Loucy (cell line): ENCODE data around the gene NRXN3.

ENCODE experiments used
- H2AFZ ChIP-seq: fragments of 200-600 bp; sonication (generic); 2 replicates; pipeline ENCODE4 v1.6.0; 2016; ENCODE audit warnings: antibody characterized with exemption, mild to moderate bottlenecking, low read length, moderate library complexity
- H3F3A ChIP-seq: fragments of 200-600 bp; 2 replicates; pipeline ENCODE4 v1.6.0; 2016; ENCODE audit warnings: antibody characterized with exemption, low read depth, mild to moderate bottlenecking
- H3K27me3 ChIP-seq: fragments of 200-600 bp; sonication (generic); 2 replicates; pipeline ENCODE4 v1.6.1; 2014; ENCODE audit warnings: low read length, mild to moderate bottlenecking; ENCODE audit not compliant: insufficient read depth, poor library complexity, severe bottlenecking
- H3K36me3 ChIP-seq: fragments of 200-600 bp; sonication (generic); 2 replicates; pipeline ENCODE4 v1.6.1; 2016; ENCODE audit warnings: low read length; ENCODE audit not compliant: insufficient read depth
- H3K4me1 ChIP-seq: fragments of 200-600 bp; sonication (generic); 2 replicates; pipeline ENCODE4 v1.5.1; 2014; ENCODE audit warnings: low read length, mild to moderate bottlenecking; ENCODE audit not compliant: insufficient read depth, poor library complexity, severe bottlenecking
- H3K4me2 ChIP-seq: fragments of 200-600 bp; sonication (generic); 2 replicates; pipeline ENCODE4 v1.6.0; 2014; ENCODE audit warnings: antibody characterized with exemption, low read length, low read depth, mild to moderate bottlenecking; ENCODE audit not compliant: poor library complexity, severe bottlenecking
- H3K4me3 ChIP-seq: fragments of 200-600 bp; sonication (generic); 2 replicates; pipeline ENCODE4 v1.5.1; 2014; ENCODE audit warnings: low read length, mild to moderate bottlenecking, mixed read lengths; ENCODE audit not compliant: poor library complexity, severe bottlenecking
- H3K79me2 ChIP-seq: fragments of 200-600 bp; sonication (generic); 2 replicates; pipeline ENCODE4 v1.6.1; 2014; ENCODE audit warnings: low read length; ENCODE audit not compliant: insufficient read depth
- H3K9ac ChIP-seq: fragments of 200-600 bp; sonication (generic); 2 replicates; pipeline ENCODE4 v1.6.0; 2014; ENCODE audit warnings: mild to moderate bottlenecking, low read depth, low read length, moderate library complexity; ENCODE audit not compliant: poor library complexity, severe bottlenecking
- H3K9me2 ChIP-seq: fragments of 200-600 bp; sonication (generic); replicated peaks from 2 replicates; pipeline ENCODE4 v1.6.1; 2016; ENCODE audit warnings: low read depth, low read length, mixed read lengths
- H3K9me3 ChIP-seq: fragments of 200-600 bp; sonication (generic); 2 replicates; pipeline ENCODE4 v1.6.1; 2014; ENCODE audit warnings: mild to moderate bottlenecking, antibody characterized with exemption, low read length, low read depth; ENCODE audit not compliant: insufficient read depth
- H4K20me1 ChIP-seq: fragments of 200-600 bp; sonication (generic); 2 replicates; pipeline ENCODE4 v1.6.0; 2014; ENCODE audit warnings: antibody characterized with exemption, low read length, mild to moderate bottlenecking; ENCODE audit not compliant: insufficient read depth, poor library complexity, severe bottlenecking
- CTCF ChIP-seq: fragments of 200-600 bp; sonication (generic); conservative IDR thresholded peaks from 2 replicates; pipeline ENCODE4 v1.5.1; 2014; ENCODE audit warnings: mild to moderate bottlenecking, antibody characterized with exemption, low read length
- EZH2phosphoT487 ChIP-seq: fragments of 200-600 bp; IDR thresholded peaks from 2 replicates; pipeline ENCODE4 v1.6.1; 2018; ENCODE audit warnings: antibody characterized with exemption, mild to moderate bottlenecking, moderate library complexity, borderline replicate concordance

Gene NRXN3

GRCh38 chr14:79084861-79085260, 914.7 kb downstream of the NRXN3 start:
- H3K4me2 ChIP-seq, result no peak overlapping the region
- H3K4me3 ChIP-seq, result no peak overlapping the region
- H3K27me3 ChIP-seq, result no peaks in the 10 kb centered on the region
- H3K4me1 ChIP-seq, result no peaks in the 10 kb centered on the region
- no peaks in the 10 kb centered on the region for H3K36me3 ChIP-seq
- H3F3A ChIP-seq, result no peaks in the 10 kb centered on the region
- H3K79me2 ChIP-seq, result no peaks in the 10 kb centered on the region
- TF ChIP-seq CTCF, result no peak
- TF ChIP-seq EZH2phosphoT487, result no peak
- no peak overlapping the region for H2AFZ ChIP-seq
- no peaks in the 10 kb centered on the region for H3K9me3 ChIP-seq
- no peaks in the 10 kb centered on the region for H4K20me1 ChIP-seq
- H3K9me2 ChIP-seq, result no peaks in the 10 kb centered on the region
- no peak overlapping the region for H3K9ac ChIP-seq

DNA sequence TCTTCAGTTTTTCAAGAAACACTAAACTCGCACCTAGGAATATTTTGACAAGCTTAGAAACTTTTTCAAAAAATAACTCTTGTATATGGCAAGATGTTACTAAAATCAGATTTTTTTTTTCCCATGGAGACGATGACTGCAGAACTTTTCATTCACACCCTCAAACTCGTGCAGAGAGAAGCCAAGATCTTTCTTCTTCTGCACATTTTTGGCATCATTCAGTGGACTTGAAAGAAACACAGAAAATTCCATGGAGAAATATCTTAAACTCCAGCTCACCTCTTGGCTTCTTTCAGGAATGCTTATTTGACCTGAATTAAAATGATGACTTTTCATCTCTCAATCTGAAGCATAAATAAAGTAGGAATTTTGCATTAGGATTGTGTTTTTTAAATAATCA, 919.4 kb downstream of the NRXN3 start:
- Histone ChIP-seq H4K20me1 (no peaks in the 10 kb centered on the region), H3K4me1 (no peaks in the 10 kb centered on the region), H3K9me2 (no peaks in the 10 kb centered on the region), H3F3A (no peaks in the 10 kb centered on the region), H3K27me3 (no peaks in the 10 kb centered on the region), H3K4me2 (no peak overlapping the region), H3K79me2 (no peaks in the 10 kb centered on the region), H3K4me3 (no peak overlapping the region), H3K36me3 (no peaks in the 10 kb centered on the region), H2AFZ (no peak overlapping the region), H3K9me3 (no peaks in the 10 kb centered on the region), H3K9ac (no peak overlapping the region)
- TF ChIP-seq CTCF, result no peak
- TF ChIP-seq EZH2phosphoT487, result no peak

GRCh38 chr14:79090641-79091180, 920.5 kb downstream of the NRXN3 start:
- no peak overlapping the region for H3K4me2 ChIP-seq
- H3K79me2 ChIP-seq, result no peaks in the 10 kb centered on the region
- H3K9me2 ChIP-seq, result no peaks in the 10 kb centered on the region
- no peak overlapping the region for H3K9ac ChIP-seq
- H3F3A ChIP-seq, result no peaks in the 10 kb centered on the region
- no peak overlapping the region for H3K4me3 ChIP-seq
- no peak overlapping the region for H2AFZ ChIP-seq
- TF ChIP-seq EZH2phosphoT487 (no peak), CTCF (no peak)
- H3K36me3 ChIP-seq, result no peaks in the 10 kb centered on the region
- no peaks in the 10 kb centered on the region for H3K4me1 ChIP-seq
- H3K27me3 ChIP-seq, result no peaks in the 10 kb centered on the region
- no peaks in the 10 kb centered on the region for H3K9me3 ChIP-seq
- H4K20me1 ChIP-seq, result no peaks in the 10 kb centered on the region
